Astrocyte of the cerebellum (primary cell): ENCODE measurements around the gene MORC3.
"Not testable (repeated sequence)": the region's sequence is repeated elsewhere in the genome, so short reads cannot be mapped to it uniquely, and the experiment has no call there.

Experiments used
- DNase-seq: peaks from one replicate; pipeline ENCODE4 v3.0.0-alpha.2; 2011; ENCODE audit warnings: low read depth
- H3K4me3 ChIP-seq: 2 replicates; pipeline ENCODE4 v1.5.1; 2011; ENCODE audit warnings: mild to moderate bottlenecking, low read depth, low read length, moderate library complexity
- in situ Hi-C: cut with HindIII; loops from 2 replicates; pipeline ENCODE4 v1.10.0; 2017; ENCODE audit warnings: low sequenced_read_pairs
- TF ChIP-seq, protein P1 (sequence below): IDR thresholded peaks from 2 replicates; pipeline ENCODE4 v1.5.1; 2012; ENCODE audit warnings: low read length, low read depth, moderate library complexity, mild to moderate bottlenecking; ENCODE audit errors: missing control alignments

MORC3 gene

DNA sequence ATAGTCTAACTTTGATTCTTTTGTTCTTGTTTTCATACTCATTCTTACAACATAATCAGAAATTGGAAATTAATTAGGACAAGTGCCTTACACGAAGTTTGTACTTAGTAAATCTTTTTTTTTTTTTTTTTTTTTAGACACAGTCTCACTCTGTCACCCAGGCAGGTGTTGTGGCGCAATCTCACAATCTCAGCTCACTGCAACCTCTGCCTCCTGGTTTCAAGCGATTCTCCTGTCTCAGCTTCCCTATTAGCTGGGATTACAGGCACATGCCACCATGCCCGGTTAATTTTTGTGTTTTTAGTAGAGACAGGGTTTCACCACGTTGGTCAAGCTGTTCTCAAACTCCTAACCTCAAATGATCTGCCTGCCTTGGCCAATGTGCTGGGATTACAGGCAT, 77.6 kb downstream of the MORC3 start:
- no peak for DNase-seq
- in situ Hi-C loops: no loop called here
- TF ChIP-seq, protein P1, sequence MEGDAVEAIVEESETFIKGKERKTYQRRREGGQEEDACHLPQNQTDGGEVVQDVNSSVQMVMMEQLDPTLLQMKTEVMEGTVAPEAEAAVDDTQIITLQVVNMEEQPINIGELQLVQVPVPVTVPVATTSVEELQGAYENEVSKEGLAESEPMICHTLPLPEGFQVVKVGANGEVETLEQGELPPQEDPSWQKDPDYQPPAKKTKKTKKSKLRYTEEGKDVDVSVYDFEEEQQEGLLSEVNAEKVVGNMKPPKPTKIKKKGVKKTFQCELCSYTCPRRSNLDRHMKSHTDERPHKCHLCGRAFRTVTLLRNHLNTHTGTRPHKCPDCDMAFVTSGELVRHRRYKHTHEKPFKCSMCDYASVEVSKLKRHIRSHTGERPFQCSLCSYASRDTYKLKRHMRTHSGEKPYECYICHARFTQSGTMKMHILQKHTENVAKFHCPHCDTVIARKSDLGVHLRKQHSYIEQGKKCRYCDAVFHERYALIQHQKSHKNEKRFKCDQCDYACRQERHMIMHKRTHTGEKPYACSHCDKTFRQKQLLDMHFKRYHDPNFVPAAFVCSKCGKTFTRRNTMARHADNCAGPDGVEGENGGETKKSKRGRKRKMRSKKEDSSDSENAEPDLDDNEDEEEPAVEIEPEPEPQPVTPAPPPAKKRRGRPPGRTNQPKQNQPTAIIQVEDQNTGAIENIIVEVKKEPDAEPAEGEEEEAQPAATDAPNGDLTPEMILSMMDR: no peak
- H3K4me3 ChIP-seq: no peak overlapping the region

GRCh38 chr21:36399736-36400135, 79.7 kb downstream of the MORC3 start:
- H3K4me3 ChIP-seq, in situ Hi-C loops, DNase-seq: not testable (repeated sequence)

- in situ Hi-C loops: no loop called here
- no peak for DNase-seq
- TF ChIP-seq, protein P1: no peak
- no peak overlapping the region for H3K4me3 ChIP-seq
Observed at GRCh38 chr21:36400719-36401118, 80.7 kb downstream of the MORC3 start.

- TF ChIP-seq, protein P1: no peak
- in situ Hi-C loops: no loop called here
- no peak overlapping the region for H3K4me3 ChIP-seq
- DNase-seq: no peak
Observed at GRCh38 chr21:36402339-36402738, 82.3 kb downstream of the MORC3 start.

GRCh38 chr21:36403713-36404112, 83.7 kb downstream of the MORC3 start:
- TF ChIP-seq, protein P1: no peak
- in situ Hi-C loops: no loop called here

DNA sequence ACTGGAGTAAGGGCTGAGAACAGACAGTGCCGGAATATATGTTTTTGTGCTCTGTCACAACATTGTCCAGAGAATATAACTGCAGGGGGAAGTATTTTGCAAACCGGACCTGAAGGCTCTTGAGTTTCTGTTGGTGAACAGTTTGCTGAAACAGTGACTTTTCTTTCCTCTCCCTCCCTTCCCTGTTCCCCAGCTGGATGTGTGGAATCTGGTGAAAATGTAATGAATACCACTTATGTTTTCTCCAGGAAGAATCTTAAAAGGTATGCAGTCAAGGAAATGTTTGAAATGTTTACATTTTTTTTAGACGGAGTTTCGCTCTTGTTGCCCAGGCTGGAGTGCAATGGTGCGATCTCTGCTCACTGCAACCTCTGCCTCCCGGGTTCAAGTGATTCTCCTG, 88.6 kb downstream of the MORC3 start:
- TF ChIP-seq, protein P1: no peak
- no peak for DNase-seq
- no peak overlapping the region for H3K4me3 ChIP-seq
- in situ Hi-C loops: no loop called here

More at GRCh38 chr21:36403713-36404112, 83.7 kb downstream of the MORC3 start:
- no peak overlapping the region for H3K4me3 ChIP-seq
- no peak for DNase-seq

- no peak for DNase-seq
- TF ChIP-seq, protein P1: no peak
- no peak overlapping the region for H3K4me3 ChIP-seq
- in situ Hi-C loops: loop anchor here (10.0 kb wide), 1 partner anchor 354 kb away; no protein-coding TSS in a partner anchor
Observed at GRCh38 chr21:36411301-36411700, 91.3 kb downstream of the MORC3 start.
